AG08396 (cell line): ENCODE data around the gene NPAS2.

Experiments
- DNase-seq: peaks from one replicate; pipeline ENCODE4 v3.0.0; 2012; ENCODE audit warnings: low spot score, mixed read lengths

NPAS2 gene

GRCh38 chr2:100907832-100908231 is 87.9 kb downstream of the NPAS2 start:
- no peak for DNase-seq

- DNase-seq = no peak
Measured at GRCh38 chr2:100909534-100910081, 89.7 kb downstream of the NPAS2 start.

GRCh38 chr2:100910111-100910510 is 90.2 kb downstream of the NPAS2 start:
- DNase-seq = no peak

GRCh38 chr2:100919316-100919715 is 99.4 kb downstream of the NPAS2 start:
- no peak for DNase-seq

- no peak for DNase-seq
Measured at GRCh38 chr2:100921685-100922161, 101.8 kb downstream of the NPAS2 start.

- DNase-seq = no peak
Measured at GRCh38 chr2:100923461-100924060, 103.6 kb downstream of the NPAS2 start.

- DNase-seq = no peak
Measured at GRCh38 chr2:100924122-100924519, 104.2 kb downstream of the NPAS2 start.

- DNase-seq = peak; percentile 73
Measured at GRCh38 chr2:100924520-100925451, 104.8 kb downstream of the NPAS2 start.

GRCh38 chr2:100928235-100928634 is 108.3 kb downstream of the NPAS2 start:
- DNase-seq = no peak

- DNase-seq = no peak
Measured at GRCh38 chr2:100929147-100929546, 109.2 kb downstream of the NPAS2 start.

GRCh38 chr2:100934504-100935371 is 114.8 kb downstream of the NPAS2 start:
- DNase-seq = no peak

- peak; percentile 63 for DNase-seq
Measured at GRCh38 chr2:100935372-100935752, 115.4 kb downstream of the NPAS2 start.

GRCh38 chr2:100936070-100936741 is 116.3 kb downstream of the NPAS2 start:
- DNase-seq = no peak

GRCh38 chr2:100936972-100937542 is 117.1 kb downstream of the NPAS2 start:
- no peak for DNase-seq

- DNase-seq = no peak
Measured at GRCh38 chr2:100938031-100939026, 118.4 kb downstream of the NPAS2 start.

GRCh38 chr2:100939445-100939844 is 119.5 kb downstream of the NPAS2 start:
- no peak for DNase-seq

- DNase-seq = no peak
Measured at GRCh38 chr2:100940240-100940639, 120.3 kb downstream of the NPAS2 start.

- no peak for DNase-seq
Measured at GRCh38 chr2:100940766-100941645, 121.1 kb downstream of the NPAS2 start.
